K562 (cell line): ENCODE results near the gene B3GALT4. TPM values are rescaled to one million over a fixed set of nuclear protein-coding genes. Genes with fewer than 3 reads are reported as not detected.
A peak's percentile ranks its signal among the peaks of the same experiment; 100 is the strongest.

Experiments used
- BHLHE40 ChIP-seq: IDR thresholded peaks from 2 replicates; pipeline ENCODE4 v1.6.1; 2011; ENCODE audit warnings: low read length, improper control_type of control experiment
- BRCA1 ChIP-seq, 2 experiments: fragments of 450-650 bp in 1 of 2; sonication (generic) in 1 of 2; formaldehyde crosslinking in 1 of 2; IDR thresholded peaks; 2 replicates each; pipeline versions ENCODE4 v1.5.0 to v1.6.1; 2017 to 2020; ENCODE audit warnings: mild to moderate bottlenecking in 1 of 2, missing genetic modification reagents in 1 of 2
- FOXJ3 ChIP-seq: sonication (generic); formaldehyde crosslinking; IDR thresholded peaks from 2 replicates; pipeline ENCODE4 v1.4.0; 2020; ENCODE audit warnings: mild to moderate bottlenecking, missing genetic modification reagents
- NFIC ChIP-seq: fragments of 450-650 bp; IDR thresholded peaks from 2 replicates; pipeline ENCODE4 v1.6.1; 2017; ENCODE audit warnings: mild to moderate bottlenecking, inconsistent platforms
- NR2C1 ChIP-seq, 2 experiments: fragments of 450-650 bp; IDR thresholded peaks; 2 replicates each; pipeline ENCODE4 v1.6.1; 2017; ENCODE audit warnings: mild to moderate bottlenecking in 2 of 2, antibody characterized with exemption in 1 of 2, inconsistent platforms in 1 of 2, missing compliant biosample characterization in 1 of 2, missing genetic modification characterization in 1 of 2
- PTTG1 ChIP-seq: fragments of 450-650 bp; IDR thresholded peaks from 2 replicates; pipeline ENCODE4 v1.6.1; 2016; ENCODE audit warnings: low read depth, mild to moderate bottlenecking, missing genetic modification characterization, missing compliant biosample characterization
- TBL1XR1 ChIP-seq, 2 experiments: IDR thresholded peaks; 2 replicates each; pipeline ENCODE4 v1.6.1; 2012; ENCODE audit warnings: improper control_type of control experiment in 2 of 2, low read length in 2 of 2, mild to moderate bottlenecking in 1 of 2
- TEAD4 ChIP-seq, 2 experiments: sonication (generic) in 1 of 2; formaldehyde crosslinking in 1 of 2; IDR thresholded peaks; 2 replicates each; pipeline versions ENCODE4 v1.6.1 to v1.8.0; 2012 to 2022; ENCODE audit warnings: borderline replicate concordance in 1 of 2, inconsistent platforms in 1 of 2, low read length in 1 of 2, mild to moderate bottlenecking in 1 of 2, missing genetic modification reagents in 1 of 2
- WHSC1 ChIP-seq: IDR thresholded peaks from one replicate; pipeline ENCODE4 v1.6.1; 2012; ENCODE audit warnings: low read length, control low read depth, inconsistent platforms
- polyA plus RNA-seq, 8 experiments: library from polyadenylated mRNA; depleted of rRNA in 4 of 8; stranded (reverse) in 5 of 8; unstranded in 3 of 8; fragments of >200 nt; fragmentation: Nextera tagmentation in 2 of 8; fragmentation: Illumina TruSeq in 1 of 8; extraction: Ambion mirVana in 2 of 8; extraction: Trizol in 1 of 8; gene quantifications; 2 replicates each; pipeline versions ENCODE4 v1.2.1 to v1.2.3, GENCODE V29; 2011 to 2014; ENCODE audit warnings: inconsistent platforms in 1 of 8, missing spikeins in 1 of 8
- total RNA-seq, 7 experiments: library from RNA; depleted of rRNA in 6 of 7; stranded (reverse); fragments of >200 nt in 6 of 7; fragmentation: Illumina TruSeq in 2 of 7; extraction: Trizol in 2 of 7; gene quantifications; 2 replicates each; pipeline versions ENCODE4 v1.2.1 to v1.2.3, GENCODE V29; 2011 to 2021; ENCODE audit warnings: low replicate concordance in 1 of 7
- TF ChIP-seq, protein P1 (sequence below), 2 experiments: fragments of 450-650 bp; formaldehyde crosslinking in 1 of 2; IDR thresholded peaks; 2 replicates each; pipeline versions ENCODE4 v1.4.0 to v1.6.1; 2014 to 2020; ENCODE audit warnings: mild to moderate bottlenecking in 2 of 2, borderline replicate concordance in 1 of 2, low read depth in 1 of 2
- TF ChIP-seq, protein P2 (sequence below): fragments of 450-650 bp; IDR thresholded peaks from 2 replicates; pipeline ENCODE4 v1.6.1; 2017; ENCODE audit warnings: antibody characterized with exemption, mild to moderate bottlenecking

The B3GALT4 gene
- total and polyA plus RNA-seq, 9 of the 15 experiments (the other 6 are each of a cell fraction or from before 2014, with no cell fraction given), result 0.11 to 1.3 (median 0.53) TPM; not detected in 1

DNA sequence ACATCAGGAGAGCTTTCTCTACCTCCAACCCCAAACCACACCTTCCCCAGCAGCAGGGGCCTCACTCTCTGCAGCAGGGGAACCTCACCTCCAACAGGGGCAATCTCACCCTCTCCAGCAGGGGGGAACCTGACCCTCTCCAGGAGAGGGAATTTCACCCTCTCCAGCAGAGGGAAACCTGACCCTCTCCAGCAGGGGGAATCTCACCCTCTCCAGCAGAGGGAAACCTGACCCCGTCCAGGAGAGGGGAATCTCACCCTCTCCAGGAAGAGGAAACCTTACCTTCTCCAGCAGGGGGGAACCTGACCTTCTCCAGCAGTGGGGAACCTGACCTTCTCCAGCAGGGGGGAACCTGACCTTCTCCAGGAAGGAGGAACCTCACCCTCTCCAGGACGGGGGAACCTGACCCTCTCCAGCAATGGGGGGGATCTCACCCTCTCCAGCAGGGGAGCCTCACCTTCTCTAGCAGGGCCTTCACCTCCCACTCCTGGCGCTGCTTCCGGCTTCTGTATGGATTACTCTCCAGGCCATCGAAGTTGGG, 3.1 kb downstream of the B3GALT4 start (continued):
- TF ChIP-seq, protein P1, sequence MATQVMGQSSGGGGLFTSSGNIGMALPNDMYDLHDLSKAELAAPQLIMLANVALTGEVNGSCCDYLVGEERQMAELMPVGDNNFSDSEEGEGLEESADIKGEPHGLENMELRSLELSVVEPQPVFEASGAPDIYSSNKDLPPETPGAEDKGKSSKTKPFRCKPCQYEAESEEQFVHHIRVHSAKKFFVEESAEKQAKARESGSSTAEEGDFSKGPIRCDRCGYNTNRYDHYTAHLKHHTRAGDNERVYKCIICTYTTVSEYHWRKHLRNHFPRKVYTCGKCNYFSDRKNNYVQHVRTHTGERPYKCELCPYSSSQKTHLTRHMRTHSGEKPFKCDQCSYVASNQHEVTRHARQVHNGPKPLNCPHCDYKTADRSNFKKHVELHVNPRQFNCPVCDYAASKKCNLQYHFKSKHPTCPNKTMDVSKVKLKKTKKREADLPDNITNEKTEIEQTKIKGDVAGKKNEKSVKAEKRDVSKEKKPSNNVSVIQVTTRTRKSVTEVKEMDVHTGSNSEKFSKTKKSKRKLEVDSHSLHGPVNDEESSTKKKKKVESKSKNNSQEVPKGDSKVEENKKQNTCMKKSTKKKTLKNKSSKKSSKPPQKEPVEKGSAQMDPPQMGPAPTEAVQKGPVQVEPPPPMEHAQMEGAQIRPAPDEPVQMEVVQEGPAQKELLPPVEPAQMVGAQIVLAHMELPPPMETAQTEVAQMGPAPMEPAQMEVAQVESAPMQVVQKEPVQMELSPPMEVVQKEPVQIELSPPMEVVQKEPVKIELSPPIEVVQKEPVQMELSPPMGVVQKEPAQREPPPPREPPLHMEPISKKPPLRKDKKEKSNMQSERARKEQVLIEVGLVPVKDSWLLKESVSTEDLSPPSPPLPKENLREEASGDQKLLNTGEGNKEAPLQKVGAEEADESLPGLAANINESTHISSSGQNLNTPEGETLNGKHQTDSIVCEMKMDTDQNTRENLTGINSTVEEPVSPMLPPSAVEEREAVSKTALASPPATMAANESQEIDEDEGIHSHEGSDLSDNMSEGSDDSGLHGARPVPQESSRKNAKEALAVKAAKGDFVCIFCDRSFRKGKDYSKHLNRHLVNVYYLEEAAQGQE (IDR thresholded peaks at IDR 0.05; ENCODE audit: borderline replicate concordance), result peak; percentile 81; the same call in 1 of the 2 replicates
- TF ChIP-seq, protein P1 (CRISPR knock-in tag; IDR thresholded peaks at IDR 0.05; ENCODE audit: low read depth), result no peak
- TF ChIP-seq TEAD4 (IDR thresholded peaks at IDR 0.05; ENCODE audit: low read length) (peak; percentile 70), TEAD4 (CRISPR knock-in tag; IDR thresholded peaks at IDR 0.05; ENCODE audit: borderline replicate concordance) (no peak), WHSC1 (no peak), BHLHE40 (peak; percentile 44), NR2C1 (IDR thresholded peaks at IDR 0.05) (peak; percentile 74), NR2C1 (tag; IDR thresholded peaks at IDR 0.05) (peak; percentile 76), BRCA1 (IDR thresholded peaks at IDR 0.05) (no peak), BRCA1 (CRISPR knock-in tag; IDR thresholded peaks at IDR 0.05) (no peak), PTTG1 (tag) (no peak), TBL1XR1 (IDR thresholded peaks at IDR 0.05; ENCODE audit: low read length in 2 of 2) (peak in 1 of 2 experiments; percentile 39; a peak in 1 of 4 replicates), FOXJ3 (CRISPR knock-in tag) (no peak), NFIC (peak; percentile 7; the same call in 1 of the 2 replicates)
- TF ChIP-seq, protein P2, sequence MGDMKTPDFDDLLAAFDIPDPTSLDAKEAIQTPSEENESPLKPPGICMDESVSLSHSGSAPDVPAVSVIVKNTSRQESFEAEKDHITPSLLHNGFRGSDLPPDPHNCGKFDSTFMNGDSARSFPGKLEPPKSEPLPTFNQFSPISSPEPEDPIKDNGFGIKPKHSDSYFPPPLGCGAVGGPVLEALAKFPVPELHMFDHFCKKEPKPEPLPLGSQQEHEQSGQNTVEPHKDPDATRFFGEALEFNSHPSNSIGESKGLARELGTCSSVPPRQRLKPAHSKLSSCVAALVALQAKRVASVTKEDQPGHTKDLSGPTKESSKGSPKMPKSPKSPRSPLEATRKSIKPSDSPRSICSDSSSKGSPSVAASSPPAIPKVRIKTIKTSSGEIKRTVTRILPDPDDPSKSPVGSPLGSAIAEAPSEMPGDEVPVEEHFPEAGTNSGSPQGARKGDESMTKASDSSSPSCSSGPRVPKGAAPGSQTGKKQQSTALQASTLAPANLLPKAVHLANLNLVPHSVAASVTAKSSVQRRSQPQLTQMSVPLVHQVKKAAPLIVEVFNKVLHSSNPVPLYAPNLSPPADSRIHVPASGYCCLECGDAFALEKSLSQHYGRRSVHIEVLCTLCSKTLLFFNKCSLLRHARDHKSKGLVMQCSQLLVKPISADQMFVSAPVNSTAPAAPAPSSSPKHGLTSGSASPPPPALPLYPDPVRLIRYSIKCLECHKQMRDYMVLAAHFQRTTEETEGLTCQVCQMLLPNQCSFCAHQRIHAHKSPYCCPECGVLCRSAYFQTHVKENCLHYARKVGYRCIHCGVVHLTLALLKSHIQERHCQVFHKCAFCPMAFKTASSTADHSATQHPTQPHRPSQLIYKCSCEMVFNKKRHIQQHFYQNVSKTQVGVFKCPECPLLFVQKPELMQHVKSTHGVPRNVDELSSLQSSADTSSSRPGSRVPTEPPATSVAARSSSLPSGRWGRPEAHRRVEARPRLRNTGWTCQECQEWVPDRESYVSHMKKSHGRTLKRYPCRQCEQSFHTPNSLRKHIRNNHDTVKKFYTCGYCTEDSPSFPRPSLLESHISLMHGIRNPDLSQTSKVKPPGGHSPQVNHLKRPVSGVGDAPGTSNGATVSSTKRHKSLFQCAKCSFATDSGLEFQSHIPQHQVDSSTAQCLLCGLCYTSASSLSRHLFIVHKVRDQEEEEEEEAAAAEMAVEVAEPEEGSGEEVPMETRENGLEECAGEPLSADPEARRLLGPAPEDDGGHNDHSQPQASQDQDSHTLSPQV, result peak; percentile 66
